ENCODE data around the gene SLC35E4.
A peak's percentile ranks its signal among the peaks of the same experiment; 100 is the strongest.

The SLC35E4 gene

GRCh38 chr22:30691204-30691603 is 55.6 kb downstream of the SLC35E4 start:
- DNase-seq (ENCODE audit: low read depth, low spot score) = no peak

- DNase-seq (ENCODE audit: low read depth, low spot score) = peak; percentile 47
These were observed 58.6 kb downstream of the SLC35E4 start for GRCh38 chr22:30694171-30694639.

GRCh38 chr22:30694640-30695350 is 59.2 kb downstream of the SLC35E4 start, which contains the start of gene OSBP2:
Gene OSBP2, plus strand, starts transcription at chr22:30694874. Its CDS starts 36 bp downstream, at chr22:30694910.
- peak; percentile 23 for DNase-seq (ENCODE audit: low read depth, low spot score)

GRCh38 chr22:30695351-30695851 is 59.8 kb downstream of the SLC35E4 start:
- no peak for DNase-seq (ENCODE audit: low read depth, low spot score)

GRCh38 chr22:30695871-30696655 is 60.5 kb downstream of the SLC35E4 start:
- no peak for DNase-seq (ENCODE audit: low read depth, low spot score)

Measured in ELF-1 (cell line).